Measurements from ENCODE around the gene UVSSA.
"Not testable (repeated sequence)": the region's sequence is repeated elsewhere in the genome, so short reads cannot be mapped to it uniquely, and the experiment has no call there.

The UVSSA gene

DNA sequence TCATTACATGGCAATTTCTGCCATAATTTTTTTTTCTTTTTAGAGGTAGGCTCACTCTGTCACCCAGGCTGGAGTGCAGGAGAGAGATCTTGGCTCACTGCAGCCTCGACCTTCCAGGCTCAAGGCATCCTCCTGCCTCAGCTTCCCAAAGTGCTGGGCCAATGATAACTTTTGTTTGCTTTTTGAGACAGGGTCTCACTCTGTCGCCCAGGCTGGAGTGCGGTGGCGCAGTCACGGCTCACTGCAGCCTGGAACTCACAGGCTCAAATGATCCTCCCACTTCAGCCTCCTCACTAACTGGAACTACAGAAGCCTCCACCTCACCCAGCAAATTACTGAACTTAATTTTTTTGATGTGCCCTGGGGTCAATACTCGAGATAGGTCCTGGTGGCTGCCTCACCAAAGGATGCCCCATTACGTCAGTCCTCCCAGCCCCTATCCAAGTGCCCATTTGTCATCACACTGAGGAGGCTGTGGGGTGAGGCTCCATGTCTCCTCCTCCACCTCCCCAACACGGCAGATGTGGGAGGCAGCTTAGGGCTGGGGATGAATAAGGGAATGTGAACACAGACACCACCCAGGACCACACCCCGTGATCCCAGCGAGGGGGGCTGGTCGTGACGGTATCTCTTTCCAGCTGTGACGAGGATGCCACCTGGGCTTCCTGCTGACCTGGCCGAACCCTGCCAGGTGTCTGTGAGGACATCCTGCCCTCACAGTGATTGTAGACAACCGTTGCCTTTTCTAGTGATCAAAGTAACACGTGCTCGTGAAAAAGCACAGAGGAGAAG lies 71.7 kb downstream of the UVSSA start:
- TF ChIP-seq, protein P1, sequence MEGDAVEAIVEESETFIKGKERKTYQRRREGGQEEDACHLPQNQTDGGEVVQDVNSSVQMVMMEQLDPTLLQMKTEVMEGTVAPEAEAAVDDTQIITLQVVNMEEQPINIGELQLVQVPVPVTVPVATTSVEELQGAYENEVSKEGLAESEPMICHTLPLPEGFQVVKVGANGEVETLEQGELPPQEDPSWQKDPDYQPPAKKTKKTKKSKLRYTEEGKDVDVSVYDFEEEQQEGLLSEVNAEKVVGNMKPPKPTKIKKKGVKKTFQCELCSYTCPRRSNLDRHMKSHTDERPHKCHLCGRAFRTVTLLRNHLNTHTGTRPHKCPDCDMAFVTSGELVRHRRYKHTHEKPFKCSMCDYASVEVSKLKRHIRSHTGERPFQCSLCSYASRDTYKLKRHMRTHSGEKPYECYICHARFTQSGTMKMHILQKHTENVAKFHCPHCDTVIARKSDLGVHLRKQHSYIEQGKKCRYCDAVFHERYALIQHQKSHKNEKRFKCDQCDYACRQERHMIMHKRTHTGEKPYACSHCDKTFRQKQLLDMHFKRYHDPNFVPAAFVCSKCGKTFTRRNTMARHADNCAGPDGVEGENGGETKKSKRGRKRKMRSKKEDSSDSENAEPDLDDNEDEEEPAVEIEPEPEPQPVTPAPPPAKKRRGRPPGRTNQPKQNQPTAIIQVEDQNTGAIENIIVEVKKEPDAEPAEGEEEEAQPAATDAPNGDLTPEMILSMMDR (IDR thresholded peaks at IDR 0.05; ENCODE audit: low read length, missing control alignments), result no peak
- DNase-seq (ENCODE audit: low read depth), result no peak
- no peak overlapping the region for H3K4me3 ChIP-seq (replicated peaks; ENCODE audit: low read depth, low read length)

DNA sequence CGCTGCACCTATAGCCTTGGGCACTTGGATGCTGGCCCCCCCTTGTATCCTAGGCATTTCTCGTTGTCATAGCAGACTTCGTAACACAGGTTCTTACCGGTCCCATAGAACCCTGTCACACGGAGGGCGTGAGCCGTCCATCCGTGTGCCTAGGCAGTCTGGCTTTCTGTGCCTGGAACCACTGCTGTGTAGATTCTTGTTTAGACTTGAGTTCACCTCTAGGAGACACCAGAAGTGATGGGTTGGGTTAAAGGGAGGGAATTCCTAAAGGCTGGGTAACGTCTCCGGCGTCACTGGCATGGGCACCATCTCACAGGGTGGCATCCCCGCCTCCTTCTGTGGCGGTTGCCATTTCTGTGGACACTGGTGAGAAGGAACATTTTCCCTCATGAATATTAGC lies 72.7 kb downstream of the UVSSA start:
- TF ChIP-seq, protein P1 (IDR thresholded peaks at IDR 0.05; ENCODE audit: low read length, missing control alignments), result no peak
- no peak overlapping the region for H3K4me3 ChIP-seq (replicated peaks; ENCODE audit: low read depth, low read length)
- DNase-seq (ENCODE audit: low read depth), result no peak

DNA sequence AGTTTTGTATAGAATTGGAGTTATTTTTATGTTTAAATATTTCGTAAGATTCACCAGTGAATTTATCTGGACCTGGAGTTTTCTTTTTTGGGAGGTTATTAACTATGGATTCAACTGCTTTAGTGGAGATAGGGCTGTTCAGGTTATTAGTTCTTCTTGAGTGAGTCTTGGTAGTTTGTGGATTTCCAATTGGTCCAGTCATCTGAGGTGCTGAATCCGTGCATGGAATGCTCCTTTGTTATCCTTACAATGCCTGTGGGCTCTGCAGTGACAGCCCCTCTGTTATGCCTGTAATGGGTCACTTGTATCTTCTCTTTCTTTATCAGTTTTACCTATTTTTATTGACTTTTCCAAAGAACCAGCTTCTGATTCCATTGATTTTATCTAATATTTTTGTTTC lies 74.6 kb downstream of the UVSSA start:
- no peak for DNase-seq (ENCODE audit: low read depth)
- TF ChIP-seq, protein P1 (IDR thresholded peaks at IDR 0.05; ENCODE audit: low read length, missing control alignments), result no peak
- no peak overlapping the region for H3K4me3 ChIP-seq (replicated peaks; ENCODE audit: low read depth, low read length)

DNA sequence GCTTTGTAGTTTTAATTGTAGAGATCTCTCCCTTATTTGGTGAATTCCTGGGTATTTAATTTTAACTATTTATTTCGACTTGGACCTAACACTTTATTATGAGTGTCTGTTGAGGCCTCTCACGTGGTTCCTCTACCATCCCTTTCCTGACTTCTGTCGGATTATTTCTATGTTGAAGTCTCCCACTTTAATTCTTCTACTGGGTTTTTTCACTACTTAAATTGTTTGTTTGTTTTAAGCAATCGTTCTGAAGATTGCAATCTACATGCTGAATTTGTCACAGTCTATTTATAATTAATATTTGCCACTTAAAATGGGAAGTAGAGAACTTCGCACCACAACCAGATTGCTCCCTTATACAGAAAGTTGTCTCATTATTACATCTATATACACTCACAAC lies 80.0 kb downstream of the UVSSA start:
- TF ChIP-seq, protein P1 (IDR thresholded peaks at IDR 0.05; ENCODE audit: low read length, missing control alignments), result no peak
- DNase-seq (ENCODE audit: low read depth), result no peak
- no peak overlapping the region for H3K4me3 ChIP-seq (replicated peaks; ENCODE audit: low read depth, low read length)

DNA sequence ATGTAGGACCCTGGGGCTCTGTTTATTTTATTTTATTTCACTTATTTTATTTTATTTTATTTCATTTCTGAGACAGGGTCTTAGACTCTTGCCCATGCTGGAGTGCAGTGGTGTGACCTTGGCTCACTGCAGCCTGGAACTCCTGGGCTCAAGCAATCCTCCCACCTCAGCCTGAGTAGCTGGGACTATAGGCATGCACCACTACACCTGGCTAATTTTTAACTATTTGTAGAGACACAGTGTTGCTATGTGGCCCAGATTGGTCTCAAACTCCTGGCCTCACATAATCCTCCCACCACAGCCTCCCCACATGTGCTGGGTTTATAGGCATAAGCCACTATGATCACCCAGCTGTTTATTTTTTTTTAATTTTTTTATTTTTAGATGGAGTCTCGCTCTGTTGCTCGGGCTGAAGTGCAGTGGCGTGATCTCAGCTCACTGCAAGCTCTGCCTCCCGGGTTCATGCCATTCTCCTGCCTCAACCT lies 96.7 kb downstream of the UVSSA start:
- H3K4me3 ChIP-seq (replicated peaks; ENCODE audit: low read depth, low read length); DNase-seq (ENCODE audit: low read depth): not testable (repeated sequence)
